CD4-positive, alpha-beta T cell treated with Interleukin-15 for 4 hours (primary cell): Measurements from ENCODE around the gene NYAP2.

Experiments
- DNase-seq: peaks from one replicate; pipeline ENCODE4 v3.0.0-alpha.2; 2020; ENCODE audit warnings: low spot score

Gene NYAP2

GRCh38 chr2:225399504-225399903 is at the start of gene NYAP2:
NYAP2 (plus strand) TSS chr2:225399710; CDS start chr2:225408881, 9,171 bp downstream.
- no peak for DNase-seq

- no peak for DNase-seq
Observed at GRCh38 chr2:225353579-225354085, 45.9 kb upstream of the NYAP2 start.

- DNase-seq: no peak
Observed at GRCh38 chr2:225354281-225354774, 45.2 kb upstream of the NYAP2 start.

- DNase-seq: no peak
Observed at GRCh38 chr2:225355788-225356187, 43.7 kb upstream of the NYAP2 start.

- no peak for DNase-seq
Observed at GRCh38 chr2:225366731-225367130, 32.8 kb upstream of the NYAP2 start.

- no peak for DNase-seq
Observed at GRCh38 chr2:225367482-225367881, 32.0 kb upstream of the NYAP2 start.

- DNase-seq: no peak
Observed at GRCh38 chr2:225378984-225379383, 20.5 kb upstream of the NYAP2 start.

GRCh38 chr2:225379856-225380255 is 19.7 kb upstream of the NYAP2 start:
- DNase-seq: no peak

- no peak for DNase-seq
Observed at GRCh38 chr2:225381609-225382008, 17.9 kb upstream of the NYAP2 start.

- no peak for DNase-seq
Observed at GRCh38 chr2:225398372-225398771, 1.1 kb upstream of the NYAP2 start.

GRCh38 chr2:225400060-225400511 is 576 bp downstream of the NYAP2 start:
- DNase-seq: no peak

GRCh38 chr2:225400546-225401400 is 1.3 kb downstream of the NYAP2 start:
- DNase-seq: no peak

GRCh38 chr2:225402210-225402776 is 2.8 kb downstream of the NYAP2 start:
- DNase-seq: no peak

GRCh38 chr2:225411452-225411851 is 11.9 kb downstream of the NYAP2 start:
- DNase-seq: no peak

GRCh38 chr2:225413786-225414185 is 14.3 kb downstream of the NYAP2 start:
- no peak for DNase-seq

- DNase-seq: no peak
Observed at GRCh38 chr2:225414902-225415301, 15.4 kb downstream of the NYAP2 start.

GRCh38 chr2:225415341-225415740 is 15.8 kb downstream of the NYAP2 start:
- no peak for DNase-seq

GRCh38 chr2:225415792-225416191 is 16.3 kb downstream of the NYAP2 start:
- no peak for DNase-seq

GRCh38 chr2:225416616-225417367 is 17.3 kb downstream of the NYAP2 start:
- no peak for DNase-seq

GRCh38 chr2:225419033-225419432 is 19.5 kb downstream of the NYAP2 start:
- DNase-seq: no peak

GRCh38 chr2:225422145-225422544 is 22.6 kb downstream of the NYAP2 start:
- no peak for DNase-seq

- DNase-seq: no peak
Observed at GRCh38 chr2:225425284-225425683, 25.8 kb downstream of the NYAP2 start.
